SU-DHL-6 (cell line): ENCODE measurements around the gene TBC1D9B.

Experiments used
- CTCF ChIP-seq: fragments of 200-600 bp; sonication (generic); IDR thresholded peaks from one replicate; pipeline ENCODE4 v1.5.1; 2017; ENCODE audit warnings: antibody characterized with exemption, mild to moderate bottlenecking, low read length, moderate library complexity; ENCODE audit not compliant: insufficient read depth, poor library complexity, severe bottlenecking
- EZH2phosphoT487 ChIP-seq: fragments of 200-600 bp; sonication (generic), shearing (Covaris generic); conservative IDR thresholded peaks from 2 replicates; pipeline ENCODE4 v1.6.1; 2018; ENCODE audit warnings: mild to moderate bottlenecking, antibody characterized with exemption, low read length, moderate library complexity, mixed read lengths

GRCh38 chr5:179819296-179820126 is 88.2 kb downstream of the TBC1D9B start:
- TF ChIP-seq CTCF (no peak), EZH2phosphoT487 (no peak)
